COR-L47 (cell line): ENCODE measurements around the gene KCNIP1.

Experiments
- DNase-seq: peaks from one replicate; lab custom pipeline; 2025; lab: John Stamatoyannopoulos, UW

The KCNIP1 gene

GRCh38 chr5:170508660-170509347 lies 5.0 kb downstream of the KCNIP1 start:
- no peak for DNase-seq

- DNase-seq, result no peak
Measured at GRCh38 chr5:170509348-170509660, 5.5 kb downstream of the KCNIP1 start.

GRCh38 chr5:170510126-170510525 lies 6.3 kb downstream of the KCNIP1 start:
- no peak for DNase-seq

- no peak for DNase-seq
Measured at GRCh38 chr5:170510559-170510958, 6.7 kb downstream of the KCNIP1 start.

GRCh38 chr5:170511551-170512258 lies 7.9 kb downstream of the KCNIP1 start:
- no peak for DNase-seq

GRCh38 chr5:170513856-170514525 lies 10.2 kb downstream of the KCNIP1 start:
- no peak for DNase-seq

GRCh38 chr5:170517411-170517810 lies 13.6 kb downstream of the KCNIP1 start:
- DNase-seq, result no peak

- no peak for DNase-seq
Measured at GRCh38 chr5:170518277-170518676, 14.5 kb downstream of the KCNIP1 start.

GRCh38 chr5:170519549-170519948 lies 15.7 kb downstream of the KCNIP1 start:
- no peak for DNase-seq

- no peak for DNase-seq
Measured at GRCh38 chr5:170520372-170520771, 16.6 kb downstream of the KCNIP1 start.

- peak; percentile 95 for DNase-seq
Measured at GRCh38 chr5:170522211-170523141, 18.7 kb downstream of the KCNIP1 start.

- DNase-seq, result peak; percentile 88
Measured at GRCh38 chr5:170523142-170523551, 19.3 kb downstream of the KCNIP1 start.

- no peak for DNase-seq
Measured at GRCh38 chr5:170523830-170524229, 20.0 kb downstream of the KCNIP1 start.

GRCh38 chr5:170524576-170524975 lies 20.8 kb downstream of the KCNIP1 start:
- no peak for DNase-seq

GRCh38 chr5:170525470-170526211 lies 21.8 kb downstream of the KCNIP1 start:
- DNase-seq, result no peak

GRCh38 chr5:170527991-170528390 lies 24.2 kb downstream of the KCNIP1 start:
- no peak for DNase-seq

- DNase-seq, result no peak
Measured at GRCh38 chr5:170528976-170529375, 25.2 kb downstream of the KCNIP1 start.

- no peak for DNase-seq
Measured at GRCh38 chr5:170532935-170533334, 29.1 kb downstream of the KCNIP1 start.

- DNase-seq, result no peak
Measured at GRCh38 chr5:170533383-170533782, 29.6 kb downstream of the KCNIP1 start.

- no peak for DNase-seq
Measured at GRCh38 chr5:170534177-170534576, 30.4 kb downstream of the KCNIP1 start.

GRCh38 chr5:170534941-170535340 lies 31.1 kb downstream of the KCNIP1 start:
- DNase-seq, result no peak
